Measurements from ENCODE around the gene SLC34A3.
A peak's percentile ranks its signal among the peaks of the same experiment; 100 is the strongest.
"Not testable (repeated sequence)": the region's sequence is repeated elsewhere in the genome, so short reads cannot be mapped to it uniquely, and the experiment has no call there.

The SLC34A3 gene

DNA sequence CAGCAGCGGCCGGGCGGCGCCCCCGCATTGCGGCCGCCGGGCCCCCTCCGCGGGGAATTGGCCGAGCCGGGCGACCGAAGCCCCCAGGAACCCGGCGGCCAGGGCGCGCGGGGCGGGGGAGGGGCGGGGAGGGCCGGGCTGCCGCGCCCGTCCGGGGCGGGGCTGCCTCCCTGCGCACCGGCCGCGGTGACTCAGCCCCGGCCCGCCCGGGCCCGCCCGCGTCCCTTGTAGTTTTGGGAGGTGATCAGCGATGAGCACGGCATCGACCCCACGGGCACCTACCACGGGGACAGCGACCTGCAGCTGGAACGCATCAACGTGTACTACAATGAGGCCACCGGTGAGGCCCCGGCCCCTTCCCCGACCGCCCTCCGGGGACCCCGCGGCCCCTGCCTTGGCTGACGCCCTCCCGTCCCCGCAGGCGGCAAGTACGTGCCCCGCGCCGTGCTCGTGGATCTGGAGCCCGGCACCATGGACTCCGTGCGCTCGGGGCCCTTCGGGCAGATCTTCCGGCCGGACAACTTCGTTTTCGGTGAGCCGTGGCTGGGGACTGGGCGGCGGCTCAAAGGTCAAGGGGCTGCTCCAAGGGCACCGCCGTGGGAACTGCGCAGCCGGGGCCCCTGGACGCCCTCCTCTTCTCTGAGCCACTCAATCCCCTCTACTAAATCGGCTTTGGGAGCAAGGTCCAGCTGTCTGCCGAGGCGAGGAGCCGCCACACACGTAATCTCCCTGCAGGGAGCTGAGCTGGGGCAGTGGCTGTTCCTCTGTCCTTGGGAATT lies 11.0 kb downstream of the SLC34A3 start:
- peak; percentile 42 for DNase-seq (ENCODE audit: low read depth, low spot score)

GRCh38 chr9:137242269-137243203 lies 11.8 kb downstream of the SLC34A3 start:
- no peak for DNase-seq (ENCODE audit: low read depth, low spot score)

DNA sequence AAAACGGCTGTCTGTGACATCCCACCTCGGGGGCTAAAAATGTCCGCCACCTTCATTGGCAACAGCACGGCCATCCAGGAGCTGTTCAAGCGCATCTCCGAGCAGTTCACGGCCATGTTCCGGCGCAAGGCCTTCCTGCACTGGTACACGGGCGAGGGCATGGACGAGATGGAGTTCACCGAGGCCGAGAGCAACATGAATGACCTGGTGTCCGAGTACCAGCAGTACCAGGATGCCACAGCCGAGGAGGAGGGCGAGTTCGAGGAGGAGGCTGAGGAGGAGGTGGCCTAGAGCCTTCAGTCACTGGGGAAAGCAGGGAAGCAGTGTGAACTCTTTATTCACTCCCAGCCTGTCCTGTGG lies 12.5 kb downstream of the SLC34A3 start:
- DNase-seq (ENCODE audit: low read depth, low spot score) = not testable (repeated sequence)

GRCh38 chr9:137243626-137244485 lies 13.2 kb downstream of the SLC34A3 start:
- DNase-seq (ENCODE audit: low read depth, low spot score) = no peak

- no peak for DNase-seq (ENCODE audit: low read depth, low spot score)
Measured at GRCh38 chr9:137244486-137245449, 14.1 kb downstream of the SLC34A3 start.

- no peak for DNase-seq (ENCODE audit: low read depth, low spot score)
Measured at GRCh38 chr9:137245450-137246421, 15.0 kb downstream of the SLC34A3 start.

DNA sequence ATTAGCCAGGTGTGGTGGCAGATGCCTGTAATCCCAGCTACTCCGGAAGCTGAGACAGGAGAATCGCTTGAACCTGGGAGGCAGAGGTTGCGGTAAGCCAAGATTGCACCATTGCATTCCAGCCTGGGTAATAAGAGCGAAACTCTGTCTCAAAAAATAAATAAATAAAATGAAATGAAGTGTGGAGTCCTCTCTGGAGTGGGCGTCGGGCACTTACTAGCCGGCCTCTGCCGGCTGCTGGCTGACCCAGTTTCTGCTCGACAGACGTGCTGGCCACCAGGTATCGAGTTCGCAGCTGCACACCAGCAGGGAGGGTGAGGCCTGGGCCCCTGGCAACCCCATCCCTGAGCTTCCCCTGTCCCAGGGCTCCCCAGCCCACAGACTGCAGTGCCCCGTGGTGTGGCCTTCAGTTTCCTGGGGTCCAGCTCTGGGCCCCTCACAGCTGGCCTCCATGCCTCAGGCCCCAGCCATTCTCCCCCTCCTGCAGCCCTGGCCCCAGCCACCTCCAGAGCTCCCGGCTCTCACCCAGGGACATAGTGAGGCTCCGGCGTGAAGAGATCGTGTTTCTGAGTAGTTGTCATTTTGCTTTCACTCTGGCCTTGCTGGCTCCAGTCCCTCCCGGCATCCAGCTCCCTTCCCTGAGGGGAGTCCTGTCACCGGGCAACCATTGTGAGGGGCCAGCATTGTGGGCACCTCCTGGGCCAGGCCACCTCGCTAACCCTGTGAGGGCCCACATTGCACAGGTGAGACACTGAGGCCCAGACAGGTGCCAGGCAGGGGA lies 16.6 kb downstream of the SLC34A3 start:
- DNase-seq (ENCODE audit: low read depth, low spot score) = no peak

DNA sequence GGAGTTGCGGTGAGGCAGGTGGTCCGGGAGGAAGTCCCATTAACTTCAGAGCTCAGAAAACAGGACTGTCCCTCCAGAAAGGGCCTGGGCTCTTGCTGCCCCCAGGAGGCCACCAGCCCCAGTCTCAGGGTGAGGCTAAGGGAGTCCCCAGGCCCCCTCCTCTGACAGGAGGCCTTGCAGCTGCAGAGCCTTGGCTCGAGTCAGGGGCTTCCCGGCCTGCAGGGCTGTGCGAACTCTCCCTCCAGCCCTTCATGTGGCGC lies 17.1 kb downstream of the SLC34A3 start:
- no peak for DNase-seq (ENCODE audit: low read depth, low spot score)

- no peak for DNase-seq (ENCODE audit: low read depth, low spot score)
Measured at GRCh38 chr9:137250329-137251193, 19.9 kb downstream of the SLC34A3 start.

DNA sequence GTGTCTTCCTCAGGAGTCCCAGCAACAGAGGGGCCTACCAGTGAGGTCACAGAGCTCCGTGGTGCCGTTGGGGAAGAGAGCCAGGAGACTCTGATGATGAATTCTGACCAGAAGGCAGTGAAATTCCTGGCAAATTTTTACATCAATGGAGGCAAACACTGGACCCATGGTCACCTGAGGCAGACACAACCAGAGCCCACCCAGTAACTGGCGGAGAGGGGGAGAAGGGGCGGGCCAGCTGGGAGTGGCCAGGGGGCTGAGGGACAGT lies 20.4 kb downstream of the SLC34A3 start, which contains the start of gene STPG3:
STPG3 (plus strand) TSS at position 93 of the 268 bp plus-strand sequence; CDS start at position 94, 1 bp downstream.
- DNase-seq (ENCODE audit: low read depth, low spot score) = no peak

DNA sequence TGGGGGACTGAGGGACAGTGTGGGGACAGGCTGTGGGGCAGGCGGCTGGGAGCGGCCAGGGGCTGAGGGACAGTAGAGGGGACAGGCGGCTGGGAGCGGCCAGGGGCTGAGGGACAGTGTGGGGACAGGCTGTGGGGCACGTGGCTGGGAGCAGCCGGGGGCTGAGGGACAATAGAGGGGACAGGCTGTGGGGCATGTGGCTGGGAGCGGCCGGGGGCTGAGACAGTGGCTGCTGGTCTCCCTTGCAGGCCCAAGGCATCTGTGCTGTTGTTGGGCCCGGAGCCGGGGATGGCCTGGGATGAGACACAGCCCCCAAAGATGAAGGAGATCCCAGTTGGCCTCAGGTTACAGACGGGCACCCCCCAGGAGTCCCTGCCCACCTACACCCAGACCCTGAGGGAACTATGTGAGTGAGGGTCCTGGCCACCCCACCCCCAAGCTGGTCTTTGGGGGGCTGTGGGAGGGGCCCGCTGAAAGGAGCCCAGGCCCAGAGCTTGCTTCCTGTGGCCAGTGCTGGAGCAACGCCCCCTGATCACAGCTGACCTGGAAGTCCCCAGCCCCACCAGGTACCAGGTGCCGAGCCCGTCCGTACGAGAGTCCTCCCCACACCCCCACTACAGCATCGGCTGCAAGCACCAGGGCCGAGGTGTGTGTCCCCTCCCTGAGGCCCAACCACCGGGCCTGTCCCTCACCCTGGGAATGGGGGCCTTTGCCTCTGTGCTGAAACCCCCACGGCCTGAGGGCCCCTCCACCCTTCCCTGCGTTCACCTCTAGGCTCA lies 21.0 kb downstream of the SLC34A3 start:
- no peak for DNase-seq (ENCODE audit: low read depth, low spot score)

- DNase-seq (ENCODE audit: low read depth, low spot score) = no peak
Measured at GRCh38 chr9:137252555-137253506, 22.1 kb downstream of the SLC34A3 start.

DNA sequence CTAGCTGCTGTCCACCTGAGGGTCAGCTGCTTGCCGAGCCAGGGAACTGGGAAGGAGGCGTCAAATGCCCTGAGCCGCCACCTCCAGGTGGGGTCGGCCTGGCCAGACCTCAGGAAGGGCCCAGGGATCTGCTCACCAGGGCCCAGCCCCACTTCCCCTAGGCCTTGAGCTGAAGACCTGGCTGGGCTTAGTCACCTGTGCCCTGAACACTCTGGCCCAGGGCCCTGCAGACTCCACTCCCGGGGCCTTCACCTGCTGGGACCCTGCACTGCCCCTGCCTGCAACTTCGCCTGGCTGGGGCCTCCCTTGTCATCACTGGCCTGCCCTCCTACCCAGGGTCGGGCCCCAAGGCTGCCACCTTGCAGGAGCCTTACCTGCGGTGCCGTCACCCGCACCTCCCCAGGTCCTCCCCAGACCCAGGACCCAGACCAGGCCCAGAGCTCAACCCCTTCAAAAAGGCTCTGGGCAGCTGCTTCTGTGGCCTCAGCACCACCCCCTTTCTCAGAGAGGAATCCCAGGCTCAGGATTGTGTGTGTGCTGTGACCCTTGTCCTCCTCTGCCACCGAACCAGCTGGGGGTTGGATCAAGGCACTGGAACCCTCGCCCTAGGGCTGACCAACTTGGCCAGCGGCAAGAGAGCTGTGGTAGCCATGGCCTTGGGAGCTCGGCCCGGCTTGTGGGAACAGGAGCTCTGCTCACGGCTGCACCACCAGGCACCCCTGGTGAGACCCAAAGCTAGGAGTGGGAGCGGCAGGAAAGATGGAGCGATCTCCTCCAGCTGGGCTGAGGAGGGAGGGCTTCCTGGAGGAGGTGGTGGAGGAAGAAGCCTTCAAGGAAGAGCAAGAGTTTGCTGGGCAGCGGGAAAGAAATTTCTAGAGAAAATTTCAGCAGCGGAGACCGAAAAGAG lies 23.3 kb downstream of the SLC34A3 start:
- no peak for DNase-seq (ENCODE audit: low read depth, low spot score)

- peak; percentile 90 for DNase-seq (ENCODE audit: low read depth, low spot score)
Measured at GRCh38 chr9:137254624-137255447, 24.1 kb downstream of the SLC34A3 start, which contains the start of gene NELFB. Gene NELFB (plus strand): TSS chr9:137255327.

Measured in activated naive CD8-positive, alpha-beta T cell treated with anti-CD3 and anti-CD28 coated beads, Interleukin-2, amount 50 U/mL, for 16 hours (primary cell).